SH-SY5Y (cell line): Measurements from ENCODE around the gene PDLIM5.

Source experiments
- GATA2 ChIP-seq: IDR thresholded peaks from 2 replicates; pipeline ENCODE4 v1.6.1; 2011; ENCODE audit warnings: mild to moderate bottlenecking, low read depth, low read length
- GATA3 ChIP-seq: IDR thresholded peaks from 2 replicates; pipeline ENCODE4 v1.6.1; 2011; ENCODE audit warnings: low read depth, mild to moderate bottlenecking, low read length, moderate library complexity

GRCh38 chr4:94519925-94520789 is 68.4 kb downstream of the PDLIM5 start:
- TF ChIP-seq GATA3 (no peak), GATA2 (no peak)
